ENCODE results near the gene IDH2.

The IDH2 gene

DNA sequence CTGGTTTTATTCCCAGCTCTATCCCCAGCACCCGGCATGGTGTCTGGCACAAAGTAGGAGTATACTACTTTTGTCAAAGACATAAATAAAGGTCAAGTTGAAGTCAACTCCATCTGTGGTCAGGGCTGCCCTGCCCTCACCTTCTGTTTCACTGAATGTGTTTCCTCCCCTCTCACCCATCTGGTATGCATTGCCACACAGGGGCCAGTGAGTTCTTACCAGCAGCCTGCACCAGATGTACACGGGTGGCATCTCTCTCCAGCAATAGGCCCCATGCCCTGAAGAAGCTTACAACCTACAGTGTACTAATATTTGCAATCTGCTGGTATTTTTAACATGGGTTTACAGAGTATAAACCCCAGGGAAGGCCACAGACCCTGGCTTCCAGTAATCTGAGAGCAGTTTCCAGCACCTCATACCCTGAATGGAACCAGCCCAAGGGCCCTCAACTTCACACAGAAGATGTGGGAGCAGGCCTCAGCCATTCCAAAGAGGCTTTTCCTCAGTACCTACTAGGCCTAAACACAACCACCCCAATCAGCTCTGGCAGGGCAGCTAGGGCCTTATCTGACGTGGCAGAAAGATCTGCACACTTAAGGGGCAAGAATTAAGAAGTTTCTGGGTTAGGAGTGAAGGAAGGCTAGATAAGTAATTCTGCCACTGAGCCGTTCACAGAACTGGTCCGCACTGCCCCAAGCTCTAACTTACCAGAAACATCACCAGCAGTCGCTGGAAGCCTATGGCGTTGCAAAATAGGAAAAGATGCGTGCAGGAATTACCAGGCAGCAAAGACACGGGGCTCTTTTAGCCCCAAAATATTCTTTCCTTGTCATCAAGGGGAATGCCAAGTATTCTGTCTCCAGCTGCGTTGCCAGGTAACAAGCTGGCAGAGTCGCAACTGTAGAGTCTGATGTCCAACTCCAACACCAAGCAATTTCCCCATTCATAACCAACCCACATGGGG, 2.1 kb downstream of the IDH2 start:
- peak overlapping the region; percentile 11 to 14 for H3K9ac ChIP-seq (ENCODE audit: low read depth in 1 of 2, low read length in 2 of 2)
- peaks cover 22 to 35% of the 10 kb centered on the region in 2 donors for H3K4me1 ChIP-seq (ENCODE audit: control insufficient read depth in 2 of 2, insufficient read depth in 2 of 2, low read length in 2 of 2)
- H3K27me3 ChIP-seq (ENCODE audit: control insufficient read depth in 2 of 2, insufficient read depth in 2 of 2, low read length in 2 of 2), result no peaks in the 10 kb centered on the region
- H3K9me3 ChIP-seq (ENCODE audit: control insufficient read depth in 2 of 2, low read length in 2 of 2), result no peaks in the 10 kb centered on the region
- no peaks in the 10 kb centered on the region for H3K36me3 ChIP-seq (ENCODE audit: control insufficient read depth in 2 of 2, insufficient read depth in 2 of 2, low read length in 2 of 2)
- peak overlapping the region in 1 of 2 donors; percentile 73 for H3K4me3 ChIP-seq (ENCODE audit: low read length in 2 of 2)
- H3K27ac ChIP-seq (ENCODE audit: low read depth in 2 of 2, low read length in 2 of 2), result peak overlapping the region; percentile 26 to 89

DNA sequence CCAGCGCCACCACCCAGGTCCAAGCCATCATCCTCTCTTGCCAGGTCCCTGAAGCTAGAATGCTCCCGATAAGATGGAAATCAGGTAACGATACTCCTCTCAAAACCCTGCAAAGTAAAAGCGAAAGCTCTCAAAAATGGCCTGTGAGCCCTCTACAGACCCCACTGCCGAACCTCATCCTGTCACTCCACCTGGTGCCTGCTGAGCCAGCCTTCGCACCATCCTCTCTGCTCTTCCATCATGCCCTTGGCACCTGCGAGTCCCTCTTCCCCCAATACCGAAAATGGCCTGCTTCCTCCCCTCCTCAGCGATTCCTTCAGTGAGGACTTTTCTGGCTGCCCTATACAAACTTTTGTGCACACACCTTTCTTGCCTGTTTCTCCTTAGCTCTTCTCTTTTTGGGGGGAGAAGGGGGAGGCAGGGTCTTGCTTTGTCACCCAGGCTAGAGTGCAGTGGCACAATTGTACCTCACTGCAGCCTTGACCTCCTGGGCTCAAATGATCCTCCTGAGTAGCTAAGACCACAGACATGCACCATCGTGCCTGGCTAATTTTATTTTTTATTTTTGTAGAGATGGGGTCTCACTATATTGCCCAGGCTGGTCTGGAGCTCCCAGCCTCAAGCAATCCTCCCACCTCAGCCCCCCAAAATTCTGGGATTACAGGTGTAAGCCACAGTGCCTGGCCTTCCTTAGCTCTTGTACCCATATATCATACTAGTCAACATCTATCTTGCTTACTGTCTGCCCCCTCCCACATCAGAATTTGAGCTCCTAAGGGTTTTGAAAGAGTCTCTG, 3.0 kb downstream of the IDH2 start:
- Histone ChIP-seq H3K9me3 (ENCODE audit: control insufficient read depth in 2 of 2, low read length in 2 of 2) (no peaks in the 10 kb centered on the region), H3K9ac (ENCODE audit: low read depth in 1 of 2, low read length in 2 of 2) (peak overlapping the region in 1 of 2 donors; percentile 14), H3K27me3 (ENCODE audit: control insufficient read depth in 2 of 2, insufficient read depth in 2 of 2, low read length in 2 of 2) (no peaks in the 10 kb centered on the region), H3K4me1 (ENCODE audit: control insufficient read depth in 2 of 2, insufficient read depth in 2 of 2, low read length in 2 of 2) (peaks cover 24 to 32% of the 10 kb centered on the region in 2 donors), H3K27ac (ENCODE audit: low read depth in 2 of 2, low read length in 2 of 2) (peak overlapping the region; percentile 25 to 26), H3K4me3 (ENCODE audit: low read length in 2 of 2) (peak overlapping the region in 1 of 2 donors; percentile 31), H3K36me3 (ENCODE audit: control insufficient read depth in 2 of 2, insufficient read depth in 2 of 2, low read length in 2 of 2) (peaks cover 0 to 1% of the 10 kb centered on the region in 2 donors)

DNA sequence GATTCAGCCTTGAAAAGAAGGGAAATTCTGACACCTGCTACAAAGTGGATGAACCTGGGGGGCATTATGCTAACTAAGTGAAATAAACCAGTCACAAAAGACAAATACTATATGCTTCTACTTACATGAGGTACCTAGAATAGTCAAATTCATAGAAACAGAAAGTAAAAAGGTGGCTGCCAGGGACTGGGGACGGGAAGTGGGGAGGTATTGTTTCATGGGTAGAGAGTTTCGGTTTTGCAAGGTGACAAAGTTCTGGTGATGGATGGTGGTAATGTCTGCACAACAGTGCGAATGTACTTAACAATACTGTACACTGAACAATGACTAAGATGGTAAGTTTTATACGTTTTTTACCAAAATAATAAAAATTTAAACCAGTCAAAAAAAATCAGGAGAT, 4.8 kb downstream of the IDH2 start:
- H3K27me3 ChIP-seq (ENCODE audit: control insufficient read depth in 2 of 2, insufficient read depth in 2 of 2, low read length in 2 of 2), result no peaks in the 10 kb centered on the region
- peak overlapping the region in 1 of 2 donors; percentile 43 for H3K9ac ChIP-seq (ENCODE audit: low read depth in 1 of 2, low read length in 2 of 2)
- H3K4me1 ChIP-seq (ENCODE audit: control insufficient read depth in 2 of 2, insufficient read depth in 2 of 2, low read length in 2 of 2), result peaks cover 23 to 27% of the 10 kb centered on the region in 2 donors
- H3K36me3 ChIP-seq (ENCODE audit: control insufficient read depth in 2 of 2, insufficient read depth in 2 of 2, low read length in 2 of 2), result peaks cover 0 to 3% of the 10 kb centered on the region in 2 donors
- H3K9me3 ChIP-seq (ENCODE audit: control insufficient read depth in 2 of 2, low read length in 2 of 2), result no peaks in the 10 kb centered on the region
- peak overlapping the region; percentile 31 to 50 for H3K27ac ChIP-seq (ENCODE audit: low read depth in 2 of 2, low read length in 2 of 2)
- H3K4me3 ChIP-seq (ENCODE audit: low read length in 2 of 2), result peak overlapping the region in 1 of 2 donors; percentile 50

DNA sequence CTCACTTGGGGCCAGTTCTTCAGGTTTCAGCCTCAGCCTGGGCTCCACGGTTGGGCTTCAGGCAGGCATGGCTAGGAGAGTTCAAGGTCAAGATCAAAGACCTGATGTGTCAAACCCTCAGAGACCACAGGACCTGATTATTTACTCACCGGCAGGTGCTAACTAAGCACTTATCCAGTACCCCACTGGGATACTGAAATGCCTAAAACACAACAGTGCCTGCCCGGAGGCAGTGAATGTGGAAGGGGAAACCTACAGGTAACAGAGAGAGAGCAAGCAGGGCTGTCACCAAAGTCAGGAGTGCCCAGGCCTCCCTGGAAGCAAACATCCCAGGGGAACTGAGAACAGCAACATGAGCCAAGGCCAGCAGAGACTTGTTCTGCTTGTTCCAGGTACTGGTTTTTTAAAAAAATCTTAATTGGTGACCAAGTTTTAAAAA, 6.7 kb downstream of the IDH2 start:
- H3K4me1 ChIP-seq (ENCODE audit: control insufficient read depth in 2 of 2, insufficient read depth in 2 of 2, low read length in 2 of 2), result peaks cover 11 to 22% of the 10 kb centered on the region in 2 donors
- H3K9me3 ChIP-seq (ENCODE audit: control insufficient read depth in 2 of 2, low read length in 2 of 2), result no peaks in the 10 kb centered on the region
- no peak overlapping the region for H3K9ac ChIP-seq (ENCODE audit: low read depth in 1 of 2, low read length in 2 of 2)

DNA sequence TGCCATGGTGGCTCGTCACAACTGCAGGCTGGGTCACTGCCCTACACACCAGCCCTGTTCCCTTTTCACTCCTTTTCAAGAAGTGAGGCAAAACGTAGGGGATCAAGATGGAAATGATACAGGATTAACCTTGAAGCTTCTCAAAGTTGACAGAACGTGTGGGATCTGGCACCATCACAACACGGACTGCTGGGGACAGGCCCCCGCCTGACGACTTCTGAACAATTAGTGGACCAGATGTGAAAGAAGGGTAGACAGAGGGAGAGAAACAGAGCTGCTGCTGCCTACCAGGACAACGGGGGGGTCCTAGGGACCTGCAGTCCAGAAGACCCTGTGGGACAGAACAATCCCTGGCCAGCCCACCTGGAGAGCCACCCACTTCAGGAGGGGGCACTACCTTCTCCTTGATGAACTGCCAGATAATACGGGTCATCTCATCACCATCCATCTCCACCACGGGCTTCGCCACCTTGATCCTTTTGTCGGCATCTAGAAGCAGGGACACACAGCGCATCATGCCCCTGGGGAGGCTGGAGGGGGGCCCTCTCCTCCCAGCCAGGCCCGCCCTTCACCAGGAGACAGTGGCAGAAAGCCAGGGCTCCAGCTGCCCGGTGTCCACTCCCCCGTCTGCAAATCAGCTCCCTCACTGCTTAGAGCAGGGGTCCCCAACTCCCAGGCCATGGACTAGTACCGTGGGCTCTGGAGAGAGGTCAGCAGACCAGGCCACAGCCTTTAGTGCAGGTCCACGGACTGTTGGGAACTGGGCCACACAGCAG, 10.9 kb downstream of the IDH2 start:
- no peaks in the 10 kb centered on the region for H3K27me3 ChIP-seq (ENCODE audit: control insufficient read depth in 2 of 2, insufficient read depth in 2 of 2, low read length in 2 of 2)
- H3K4me1 ChIP-seq (ENCODE audit: control insufficient read depth in 2 of 2, insufficient read depth in 2 of 2, low read length in 2 of 2), result peaks cover 0 to 5% of the 10 kb centered on the region in 2 donors
- H3K9ac ChIP-seq (ENCODE audit: low read depth in 1 of 2, low read length in 2 of 2), result no peak overlapping the region
- H3K27ac ChIP-seq (ENCODE audit: low read depth in 2 of 2, low read length in 2 of 2), result no peak overlapping the region
- H3K36me3 ChIP-seq (ENCODE audit: control insufficient read depth in 2 of 2, insufficient read depth in 2 of 2, low read length in 2 of 2), result peaks cover 29 to 39% of the 10 kb centered on the region in 2 donors
- H3K4me3 ChIP-seq (ENCODE audit: low read length in 2 of 2), result no peak overlapping the region
- no peaks in the 10 kb centered on the region for H3K9me3 ChIP-seq (ENCODE audit: control insufficient read depth in 2 of 2, low read length in 2 of 2)

More for the DNA sequence above, 6.7 kb downstream of the IDH2 start:
- H3K27ac ChIP-seq (ENCODE audit: low read depth in 2 of 2, low read length in 2 of 2), result no peak overlapping the region
- H3K36me3 ChIP-seq (ENCODE audit: control insufficient read depth in 2 of 2, insufficient read depth in 2 of 2, low read length in 2 of 2), result peaks cover 7 to 9% of the 10 kb centered on the region in 2 donors
- no peak overlapping the region for H3K4me3 ChIP-seq (ENCODE audit: low read length in 2 of 2)
- H3K27me3 ChIP-seq (ENCODE audit: control insufficient read depth in 2 of 2, insufficient read depth in 2 of 2, low read length in 2 of 2), result no peaks in the 10 kb centered on the region

DNA sequence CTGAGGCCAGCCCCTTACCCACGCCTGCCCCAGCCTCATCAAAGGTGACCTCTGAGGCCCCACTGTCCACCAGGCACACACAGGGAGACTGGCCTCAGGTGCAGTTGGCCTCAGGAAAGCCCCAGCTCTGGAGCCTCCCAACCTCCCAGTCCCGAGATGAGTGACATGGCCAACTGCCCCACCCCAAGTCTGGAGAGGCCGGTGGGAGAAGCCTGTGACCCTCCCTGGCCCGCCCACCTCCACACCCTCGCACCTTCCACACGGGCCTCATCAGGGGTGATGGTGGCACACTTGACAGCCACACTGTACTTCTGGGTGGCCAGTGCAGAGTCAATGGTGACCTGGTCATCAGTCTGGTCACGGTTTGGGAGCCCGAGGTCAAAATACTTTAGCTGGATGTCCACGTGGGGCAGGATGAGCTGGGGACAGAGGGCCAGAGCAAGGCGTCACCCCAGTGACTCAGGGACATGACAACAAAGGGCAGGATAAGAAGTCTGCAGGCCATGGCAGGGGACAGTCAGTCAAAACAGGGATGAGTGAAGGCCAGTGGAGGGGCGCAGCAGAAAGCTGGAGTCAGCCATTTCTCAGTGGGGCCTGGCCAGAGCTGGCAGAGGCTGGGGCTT, 11.9 kb downstream of the IDH2 start:
- no peak overlapping the region for H3K27ac ChIP-seq (ENCODE audit: low read depth in 2 of 2, low read length in 2 of 2)
- peaks cover 32 to 42% of the 10 kb centered on the region in 2 donors for H3K36me3 ChIP-seq (ENCODE audit: control insufficient read depth in 2 of 2, insufficient read depth in 2 of 2, low read length in 2 of 2)
- no peak overlapping the region for H3K9ac ChIP-seq (ENCODE audit: low read depth in 1 of 2, low read length in 2 of 2)
- H3K4me3 ChIP-seq (ENCODE audit: low read length in 2 of 2), result no peak overlapping the region
- H3K4me1 ChIP-seq (ENCODE audit: control insufficient read depth in 2 of 2, insufficient read depth in 2 of 2, low read length in 2 of 2), result peaks cover 0 to 5% of the 10 kb centered on the region in 2 donors
- no peaks in the 10 kb centered on the region for H3K9me3 ChIP-seq (ENCODE audit: control insufficient read depth in 2 of 2, low read length in 2 of 2)
- no peaks in the 10 kb centered on the region for H3K27me3 ChIP-seq (ENCODE audit: control insufficient read depth in 2 of 2, insufficient read depth in 2 of 2, low read length in 2 of 2)

DNA sequence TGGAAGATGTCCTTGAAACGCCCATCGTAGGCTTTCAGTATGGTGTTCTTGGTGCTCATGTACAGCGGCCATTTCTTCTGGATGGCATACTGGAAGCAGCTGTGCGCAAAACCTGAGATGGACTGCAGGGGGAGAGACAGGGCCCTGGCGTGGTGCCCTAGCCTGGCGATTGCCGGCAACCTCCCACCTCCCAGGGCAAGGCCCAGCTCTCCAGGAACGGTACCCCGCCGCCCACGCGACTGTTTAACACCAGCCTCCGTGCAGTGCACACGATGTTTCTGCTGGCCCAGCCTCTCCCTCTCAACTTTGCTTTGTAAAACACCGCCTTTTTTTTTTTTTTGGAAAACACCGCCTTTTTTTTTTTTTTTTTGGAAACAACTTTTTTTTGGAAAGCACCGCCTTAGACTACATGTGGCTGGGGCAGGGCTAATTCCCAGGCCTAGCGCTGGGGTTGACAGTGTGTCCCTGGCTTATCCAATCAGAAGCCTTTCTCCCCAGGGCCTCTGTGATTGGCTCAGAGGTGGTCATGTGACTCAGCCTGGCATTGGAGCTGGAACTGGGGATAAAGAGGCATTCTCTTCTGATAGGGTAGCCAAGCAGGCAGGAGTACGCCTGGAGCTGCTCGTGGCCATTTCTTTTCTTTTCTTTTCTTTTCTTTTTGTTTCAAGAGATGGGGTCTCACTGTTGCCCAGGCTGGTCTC, 14.7 kb downstream of the IDH2 start:
- H3K9me3 ChIP-seq (ENCODE audit: control insufficient read depth in 2 of 2, low read length in 2 of 2), result no peaks in the 10 kb centered on the region
- no peak overlapping the region for H3K27ac ChIP-seq (ENCODE audit: low read depth in 2 of 2, low read length in 2 of 2)
- no peaks in the 10 kb centered on the region for H3K27me3 ChIP-seq (ENCODE audit: control insufficient read depth in 2 of 2, insufficient read depth in 2 of 2, low read length in 2 of 2)
- H3K36me3 ChIP-seq (ENCODE audit: control insufficient read depth in 2 of 2, insufficient read depth in 2 of 2, low read length in 2 of 2), result peaks cover 43 to 54% of the 10 kb centered on the region in 2 donors
- no peaks in the 10 kb centered on the region for H3K4me1 ChIP-seq (ENCODE audit: control insufficient read depth in 2 of 2, insufficient read depth in 2 of 2, low read length in 2 of 2)
- H3K9ac ChIP-seq (ENCODE audit: low read depth in 1 of 2, low read length in 2 of 2), result no peak overlapping the region
- no peak overlapping the region for H3K4me3 ChIP-seq (ENCODE audit: low read length in 2 of 2)

DNA sequence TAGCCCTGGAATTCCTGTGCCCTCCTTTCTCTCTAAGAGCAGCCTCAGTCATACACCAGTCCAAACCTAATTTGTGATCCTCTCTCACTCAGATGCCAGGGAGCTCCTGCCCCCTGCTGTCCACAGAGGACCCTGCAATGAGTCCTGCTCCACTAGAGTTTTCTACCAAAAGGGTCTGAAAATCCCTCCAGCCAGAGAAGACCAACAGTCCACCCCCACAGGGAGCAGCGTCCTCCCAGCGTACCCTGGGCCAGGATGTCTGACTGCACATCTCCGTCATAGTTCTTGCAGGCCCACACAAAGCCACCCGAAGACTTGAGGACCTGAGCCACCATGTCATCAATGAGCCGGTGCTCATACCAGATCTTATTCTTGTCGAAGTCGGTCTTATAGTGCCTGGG, 15.4 kb downstream of the IDH2 start:
- no peak overlapping the region for H3K27ac ChIP-seq (ENCODE audit: low read depth in 2 of 2, low read length in 2 of 2)
- peaks cover 43 to 54% of the 10 kb centered on the region in 2 donors for H3K36me3 ChIP-seq (ENCODE audit: control insufficient read depth in 2 of 2, insufficient read depth in 2 of 2, low read length in 2 of 2)
- H3K4me1 ChIP-seq (ENCODE audit: control insufficient read depth in 2 of 2, insufficient read depth in 2 of 2, low read length in 2 of 2), result no peaks in the 10 kb centered on the region

DNA sequence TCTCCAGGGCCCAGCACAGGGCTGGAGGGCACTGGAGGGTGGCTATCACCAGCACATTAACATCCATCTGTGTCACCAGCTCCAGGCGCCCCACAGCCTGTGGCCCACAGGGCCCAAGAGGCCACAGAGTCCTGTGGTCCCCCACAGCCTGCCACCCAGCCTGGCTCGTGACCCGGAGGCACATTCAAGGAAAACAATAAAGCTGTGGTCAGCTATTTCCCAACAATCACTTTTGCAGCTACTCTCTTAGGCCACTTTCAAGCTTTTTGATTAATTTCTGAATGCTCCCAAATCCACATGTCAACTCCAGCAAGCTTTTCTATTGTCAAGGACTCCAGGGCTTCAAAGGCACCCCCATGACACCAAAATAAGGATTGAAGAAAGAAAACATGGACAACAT, 16.7 kb downstream of the IDH2 start:
- no peak overlapping the region for H3K9ac ChIP-seq (ENCODE audit: low read depth in 1 of 2, low read length in 2 of 2)
- no peaks in the 10 kb centered on the region for H3K4me1 ChIP-seq (ENCODE audit: control insufficient read depth in 2 of 2, insufficient read depth in 2 of 2, low read length in 2 of 2)
- no peak overlapping the region for H3K4me3 ChIP-seq (ENCODE audit: low read length in 2 of 2)
- no peak overlapping the region for H3K27ac ChIP-seq (ENCODE audit: low read depth in 2 of 2, low read length in 2 of 2)
- H3K36me3 ChIP-seq (ENCODE audit: control insufficient read depth in 2 of 2, insufficient read depth in 2 of 2, low read length in 2 of 2), result peaks cover 44 to 54% of the 10 kb centered on the region in 2 donors
- no peaks in the 10 kb centered on the region for H3K27me3 ChIP-seq (ENCODE audit: control insufficient read depth in 2 of 2, insufficient read depth in 2 of 2, low read length in 2 of 2)
- no peaks in the 10 kb centered on the region for H3K9me3 ChIP-seq (ENCODE audit: control insufficient read depth in 2 of 2, low read length in 2 of 2)

More for the DNA sequence above, 15.4 kb downstream of the IDH2 start:
- Histone ChIP-seq H3K27me3 (ENCODE audit: control insufficient read depth in 2 of 2, insufficient read depth in 2 of 2, low read length in 2 of 2) (no peaks in the 10 kb centered on the region), H3K9ac (ENCODE audit: low read depth in 1 of 2, low read length in 2 of 2) (no peak overlapping the region), H3K9me3 (ENCODE audit: control insufficient read depth in 2 of 2, low read length in 2 of 2) (no peaks in the 10 kb centered on the region), H3K4me3 (ENCODE audit: low read length in 2 of 2) (no peak overlapping the region)

Data from mucosa of rectum (tissue), 2 donors.